GM12801 (cell line): ENCODE data around the gene RABGAP1L.

ENCODE experiments used
- TF ChIP-seq, protein P1 (sequence below): IDR thresholded peaks from one replicate; pipeline ENCODE4 v1.5.1; 2011; ENCODE audit warnings: control low read depth; ENCODE audit not compliant: insufficient read length; ENCODE audit errors: extremely low read depth

RABGAP1L gene

DNA sequence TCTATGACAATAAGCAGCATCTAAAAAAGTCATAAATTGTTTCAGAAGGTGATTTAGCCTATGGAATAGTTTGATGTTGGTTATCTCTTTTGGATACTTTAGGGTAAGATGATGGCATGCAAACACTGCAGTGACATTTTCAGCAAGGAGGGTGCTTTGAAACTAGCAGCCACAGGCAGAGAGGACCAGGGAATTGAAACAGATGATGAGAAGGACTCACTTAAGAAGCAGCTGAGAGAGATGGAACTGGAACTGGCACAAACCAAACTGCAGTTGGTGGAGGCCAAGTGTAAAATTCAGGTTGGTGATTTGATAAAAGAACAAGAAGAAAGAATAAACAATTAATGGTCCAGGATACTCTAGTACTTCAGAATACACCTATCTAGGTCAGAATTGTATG lies 829.2 kb downstream of the RABGAP1L start:
- TF ChIP-seq, protein P1, sequence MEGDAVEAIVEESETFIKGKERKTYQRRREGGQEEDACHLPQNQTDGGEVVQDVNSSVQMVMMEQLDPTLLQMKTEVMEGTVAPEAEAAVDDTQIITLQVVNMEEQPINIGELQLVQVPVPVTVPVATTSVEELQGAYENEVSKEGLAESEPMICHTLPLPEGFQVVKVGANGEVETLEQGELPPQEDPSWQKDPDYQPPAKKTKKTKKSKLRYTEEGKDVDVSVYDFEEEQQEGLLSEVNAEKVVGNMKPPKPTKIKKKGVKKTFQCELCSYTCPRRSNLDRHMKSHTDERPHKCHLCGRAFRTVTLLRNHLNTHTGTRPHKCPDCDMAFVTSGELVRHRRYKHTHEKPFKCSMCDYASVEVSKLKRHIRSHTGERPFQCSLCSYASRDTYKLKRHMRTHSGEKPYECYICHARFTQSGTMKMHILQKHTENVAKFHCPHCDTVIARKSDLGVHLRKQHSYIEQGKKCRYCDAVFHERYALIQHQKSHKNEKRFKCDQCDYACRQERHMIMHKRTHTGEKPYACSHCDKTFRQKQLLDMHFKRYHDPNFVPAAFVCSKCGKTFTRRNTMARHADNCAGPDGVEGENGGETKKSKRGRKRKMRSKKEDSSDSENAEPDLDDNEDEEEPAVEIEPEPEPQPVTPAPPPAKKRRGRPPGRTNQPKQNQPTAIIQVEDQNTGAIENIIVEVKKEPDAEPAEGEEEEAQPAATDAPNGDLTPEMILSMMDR = no peak

DNA sequence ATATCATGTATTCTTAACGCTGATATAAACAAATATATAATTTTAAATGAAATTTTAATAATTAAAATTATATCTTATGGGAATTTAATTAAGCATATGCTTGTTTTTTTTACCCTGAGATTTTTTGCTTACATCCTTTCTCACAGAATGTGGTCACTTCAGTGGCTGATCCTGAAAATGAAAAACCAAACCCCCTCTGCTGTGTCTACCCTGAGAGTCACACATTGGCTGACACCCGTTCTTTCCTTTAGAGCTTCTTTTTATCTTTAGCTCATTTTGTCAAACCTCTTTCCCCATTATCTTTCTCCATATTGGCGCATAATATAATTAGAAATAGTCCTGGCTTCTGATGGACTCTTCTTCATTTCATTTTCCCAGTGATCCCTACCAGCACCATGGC lies 829.7 kb downstream of the RABGAP1L start:
- TF ChIP-seq, protein P1 = no peak

DNA sequence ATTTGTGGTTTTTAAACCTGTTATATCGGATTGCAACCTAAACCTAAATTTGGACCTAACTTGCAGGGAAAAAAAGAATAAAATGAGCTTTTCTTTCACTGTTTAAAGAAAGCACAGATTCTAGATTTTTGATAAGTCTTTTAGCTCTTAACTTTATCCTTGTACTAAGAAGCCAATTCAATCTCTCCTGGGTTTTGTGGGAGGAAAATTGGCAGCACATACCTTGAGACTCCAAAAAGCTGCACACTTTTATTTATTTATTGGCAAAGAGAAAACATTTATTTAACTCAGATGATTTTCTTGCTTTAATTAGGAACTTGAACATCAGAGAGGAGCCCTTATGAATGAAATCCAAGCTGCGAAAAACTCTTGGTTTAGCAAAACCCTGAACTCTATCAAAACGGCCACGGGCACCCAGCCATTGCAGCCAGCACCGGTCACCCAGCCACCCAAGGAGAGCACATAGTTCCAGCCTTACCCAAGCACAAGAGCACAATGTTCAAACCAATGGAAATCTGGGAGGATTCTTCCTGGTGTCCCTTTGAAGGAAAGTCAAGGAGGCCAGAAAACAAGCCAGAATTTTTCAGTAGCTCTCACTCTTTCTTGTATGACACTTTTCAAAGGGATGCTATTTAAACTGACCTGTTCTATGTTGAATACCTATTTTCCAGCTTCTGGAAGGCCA lies 830.4 kb downstream of the RABGAP1L start:
- TF ChIP-seq, protein P1 = no peak

DNA sequence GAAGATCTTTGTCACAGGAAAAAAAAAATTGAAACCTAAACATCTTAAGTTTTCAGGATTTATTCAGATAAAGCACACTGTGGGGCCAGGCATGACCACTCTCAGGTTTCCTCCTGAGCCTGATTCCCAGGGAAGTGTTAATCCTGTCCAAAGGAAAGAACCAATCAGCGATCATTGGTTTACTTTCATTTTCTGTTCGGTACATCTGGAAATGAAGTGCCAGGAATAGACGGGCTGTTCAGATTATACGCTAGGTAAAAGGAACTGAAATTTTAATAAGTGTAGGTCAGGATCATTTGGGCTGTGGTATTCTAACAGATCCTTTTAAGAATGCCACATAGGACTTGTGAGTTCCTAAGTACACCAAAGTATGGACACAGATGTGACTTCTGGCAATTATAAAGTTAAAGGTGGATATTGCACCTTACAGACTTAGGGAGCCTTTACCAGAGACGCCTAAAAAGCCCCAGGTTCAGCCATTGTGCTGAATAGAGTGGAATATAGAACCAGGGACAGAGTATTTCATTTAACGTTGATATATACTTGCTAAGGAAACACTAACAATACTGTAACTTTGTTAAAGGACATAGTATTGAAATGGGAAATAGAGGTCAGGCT lies 831.2 kb downstream of the RABGAP1L start:
- TF ChIP-seq, protein P1 = no peak

DNA sequence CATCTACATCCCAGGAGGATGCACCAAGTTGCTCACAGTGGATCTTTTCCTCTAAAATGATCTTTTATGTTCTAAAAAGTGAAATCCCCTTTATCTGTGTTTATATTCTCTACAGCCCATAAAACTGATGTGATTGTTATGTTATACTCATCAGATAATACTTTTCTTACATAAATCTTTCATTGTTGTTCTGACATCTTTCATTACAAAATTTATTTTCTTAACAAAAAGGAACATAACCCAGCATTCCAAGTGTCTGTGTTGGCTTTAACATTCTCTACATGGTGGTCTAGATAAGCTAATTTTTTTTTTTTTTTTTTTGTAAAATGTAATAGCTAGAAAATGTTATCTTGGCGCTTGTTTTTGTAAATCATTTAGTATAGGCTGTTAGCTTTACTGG lies 832.2 kb downstream of the RABGAP1L start:
- TF ChIP-seq, protein P1 = no peak

DNA sequence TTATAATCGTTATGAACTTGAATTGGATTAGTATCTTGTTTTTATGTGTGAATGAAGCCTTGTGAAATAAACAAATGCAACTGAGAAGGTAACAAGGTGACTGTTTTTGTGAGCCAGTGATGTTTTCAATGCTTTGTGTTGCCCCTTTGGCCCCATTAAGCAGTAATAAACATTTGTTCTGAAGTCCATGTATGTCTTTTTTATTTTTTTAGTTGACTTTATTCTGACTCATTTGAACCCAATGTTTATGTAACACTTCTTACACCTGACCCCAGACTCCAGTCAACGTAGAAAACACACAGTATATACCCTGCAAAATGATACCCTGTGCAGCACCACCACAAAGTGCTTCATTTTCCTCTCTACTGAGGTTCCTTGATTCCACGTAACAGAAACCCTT lies 835.8 kb downstream of the RABGAP1L start:
- TF ChIP-seq, protein P1 = no peak

DNA sequence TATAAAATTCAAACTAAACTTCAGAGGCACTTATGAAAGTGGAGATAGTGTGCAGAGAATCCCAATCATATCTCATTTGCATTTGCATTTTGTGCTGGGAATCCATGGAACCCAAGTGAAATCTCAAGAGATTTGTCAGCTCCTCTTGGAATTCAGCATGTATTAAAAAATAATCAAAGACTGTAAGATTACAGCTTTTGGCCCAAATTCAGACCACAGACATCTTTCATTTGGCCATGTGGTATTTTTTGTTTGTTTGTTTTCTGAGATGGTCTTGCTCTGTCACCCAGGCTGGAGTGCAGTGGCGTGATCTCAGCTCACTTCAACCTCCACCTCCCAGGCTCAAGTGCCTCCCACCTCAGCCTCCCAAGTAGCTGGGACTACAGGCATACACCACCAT lies 836.6 kb downstream of the RABGAP1L start:
- TF ChIP-seq, protein P1 = no peak
